GM12878 (cell line): ENCODE measurements around the gene CCDC177. TPM values are rescaled to one million over a fixed set of nuclear protein-coding genes. Genes with fewer than 3 reads are reported as not detected.

Experiments used
- ATAC-seq: fragments of 200-7000 bp; cut with Tn5 transposase; 3 replicates; pipeline ENCODE4 v1.9.1; 2020; ENCODE audit warnings: mild to moderate bottlenecking, moderate library complexity
- BruUV-seq: library from RNA; stranded (reverse); fragments of 400-500 nt; replicated peaks from 2 replicates; lab custom pipeline; 2021; lab: Mats Ljungman, UMichigan
- CTCF ChIA-PET: fragments of 300-600 bp; sonication (Branson Sonifier 250); formaldehyde crosslinking; extraction: SDS; loops from one replicate; lab custom pipeline; 2021; ENCODE audit warnings: inconsistent platforms; lab: Yijun Ruan, JAX
- POLR2A ChIA-PET: fragments of 350-600 bp; formaldehyde crosslinking; extraction: SDS; loops from one replicate; lab custom pipeline; 2021; ENCODE audit warnings: inconsistent platforms; lab: Charles Lee
- RAD21 ChIA-PET: fragments of 300-600 bp; sonication (Branson Sonifier 250); formaldehyde crosslinking; loops from one replicate; lab custom pipeline; 2023; ENCODE audit warnings: antibody characterized with exemption; ENCODE audit not compliant: unreplicated experiment; lab: Charles Lee
- SMC1A ChIA-PET: fragments of 300-600 bp; sonication (Branson Sonifier 250); formaldehyde crosslinking; loops from one replicate; lab custom pipeline; 2023; ENCODE audit not compliant: unreplicated experiment, uncharacterized antibody; lab: Charles Lee
- DNase-seq: peaks from one replicate; pipeline ENCODE4 v3.0.0-alpha.2; 2011; ENCODE audit warnings: low read depth, low spot score
- FAIRE-seq: peaks from 3 replicates; lab custom pipeline; 2011; peaks lifted over from hg19 to GRCh38; lab: Jason Lieb, UNC
- H2AFZ ChIP-seq: 2 replicates; pipeline ENCODE4 v1.6.0; 2011; ENCODE audit warnings: low read depth, low read length, control low read depth; ENCODE audit not compliant: control insufficient read depth
- H3K27ac ChIP-seq: 2 replicates; pipeline ENCODE4 v1.5.1; 2011; ENCODE audit warnings: control low read depth; ENCODE audit not compliant: control insufficient read depth, insufficient read depth
- H3K27me3 ChIP-seq, 2 experiments: replicated peaks in 1 of 2; 2 replicates each; pipeline versions ENCODE4 v1.6.0 to v1.6.1; 2011; ENCODE audit warnings: low read length in 1 of 2; ENCODE audit not compliant: control insufficient read depth in 2 of 2, insufficient read depth in 2 of 2
- H3K36me3 ChIP-seq, 2 experiments: 2 replicates each; pipeline ENCODE4 v1.5.1; 2011; ENCODE audit warnings: low read length in 1 of 2; ENCODE audit not compliant: control insufficient read depth in 2 of 2, insufficient read depth in 2 of 2
- H3K4me1 ChIP-seq: 2 replicates; pipeline ENCODE4 v1.6.1; 2011; ENCODE audit warnings: mild to moderate bottlenecking, low read length, moderate library complexity, mixed read lengths; ENCODE audit not compliant: control insufficient read depth, insufficient read depth
- H3K4me2 ChIP-seq: 2 replicates; pipeline ENCODE4 v1.6.0; 2011; ENCODE audit warnings: control low read depth; ENCODE audit not compliant: control insufficient read depth, insufficient read depth
- H3K4me3 ChIP-seq: fragments of 200-600 bp; sonication (generic); 2 replicates; pipeline ENCODE4 v1.5.1; 2016
- H3K79me2 ChIP-seq: 2 replicates; pipeline ENCODE4 v1.6.0; 2011; ENCODE audit warnings: low read length; ENCODE audit not compliant: control insufficient read depth, insufficient read depth
- H3K9ac ChIP-seq: 2 replicates; pipeline ENCODE4 v1.8.0; 2011; ENCODE audit warnings: low read length, control low read depth, mixed read lengths; ENCODE audit not compliant: control insufficient read depth, insufficient read depth
- H3K9me3 ChIP-seq: replicated peaks from 3 replicates; pipeline ENCODE4 v1.5.1; 2011; ENCODE audit warnings: mild to moderate bottlenecking, low read length; ENCODE audit not compliant: control insufficient read depth, insufficient read depth
- H4K20me1 ChIP-seq: 2 replicates; pipeline ENCODE4 v1.6.0; 2011; ENCODE audit not compliant: control insufficient read depth, insufficient read depth
- CREB1 ChIP-seq: IDR thresholded peaks from 2 replicates; pipeline ENCODE4 v1.6.1; 2012; ENCODE audit warnings: low read depth, mild to moderate bottlenecking, inconsistent platforms
- CREM ChIP-seq: IDR thresholded peaks from 2 replicates; pipeline ENCODE4 v1.6.1; 2014; ENCODE audit warnings: antibody characterized with exemption, low read depth
- CTCF ChIP-seq, 3 experiments: IDR thresholded peaks in 2 of 3; conservative IDR thresholded peaks in 1 of 3; 2 replicates each; pipeline ENCODE4 v1.5.1; 2011; ENCODE audit warnings: low read depth in 3 of 3, low read length in 3 of 3, mild to moderate bottlenecking in 3 of 3, control low read depth in 2 of 3, moderate library complexity in 2 of 3, inconsistent platforms in 1 of 3, mixed read lengths in 1 of 3; ENCODE audit not compliant: control insufficient read depth in 2 of 3, insufficient read depth in 1 of 3; ENCODE audit errors: extremely low read depth in 1 of 3
- IRF4 ChIP-seq: IDR thresholded peaks from 2 replicates; pipeline ENCODE4 v1.6.1; 2011; ENCODE audit warnings: low read depth, low read length
- MAX ChIP-seq: IDR thresholded peaks from 2 replicates; pipeline ENCODE4 v1.6.1; 2012; ENCODE audit warnings: low read depth, low read length, improper control_type of control experiment
- SIN3A ChIP-seq: IDR thresholded peaks from 2 replicates; pipeline ENCODE4 v1.6.1; 2012; ENCODE audit warnings: low read depth, low read length, improper control_type of control experiment
- SMAD5 ChIP-seq: IDR thresholded peaks from 2 replicates; pipeline ENCODE4 v1.6.1; 2016; ENCODE audit warnings: antibody characterized with exemption, low read depth
- SP1 ChIP-seq: IDR thresholded peaks from one replicate; pipeline ENCODE4 v1.6.1; 2011; ENCODE audit warnings: low read depth, low read length
- WGBS: methylation state at CpG from one replicate; pipeline ENCODE4 v1.1.6; 2016; ENCODE audit warnings: low lambda C conversion rate; ENCODE audit not compliant: insufficient replicate concordance, insufficient coverage; ENCODE audit errors: missing lambda C conversion rate; 5-methylcytosine and 5-hydroxymethylcytosine counted together
- in situ Hi-C: fragments of 300-500 bp; cut with MboI; formaldehyde crosslinking; loops from 9 replicates; pipeline ENCODE4 v1.14.3; 2018; ENCODE audit warnings: mixed read lengths
- intact Hi-C: fragments of 100-400 bp; cut with micrococcal nuclease; formaldehyde crosslinking; loops from one replicate; pipeline ENCODE4 v1.14.2; 2022; ENCODE audit not compliant: unreplicated experiment
- polyA plus RNA-seq, 11 experiments: library from polyadenylated mRNA; depleted of rRNA in 4 of 11; unstranded in 6 of 11; stranded (reverse) in 5 of 11; fragments of >200 nt; fragmentation: Nextera tagmentation in 4 of 11; fragmentation: Illumina TruSeq in 1 of 11; extraction: Ambion mirVana in 4 of 11; extraction: Trizol in 1 of 11; gene quantifications; 1 replicate in 1 of 11; 2 replicates in 10 of 11; pipeline versions ENCODE4 v1.2.1 to v1.2.3, GENCODE V29; 2011 to 2016; ENCODE audit warnings: inconsistent platforms in 2 of 11, missing spikeins in 2 of 11, low read depth in 1 of 11
- total RNA-seq, 4 experiments: library from RNA; depleted of rRNA in 3 of 4; stranded (reverse); fragments of >200 nt in 3 of 4; fragmentation: Illumina TruSeq in 1 of 4; extraction: Trizol in 1 of 4; gene quantifications; 2 replicates each; pipeline versions ENCODE4 v1.2.1 to v1.2.3, GENCODE V29; 2013 to 2021

CCDC177 gene
- total and polyA plus RNA-seq, 10 of the 15 experiments (the other 5 are each of a cell fraction or from before 2014, with no cell fraction given), result not detected

GRCh38 chr14:69532561-69533340 is 41.9 kb downstream of the CCDC177 start:
- CTCF ChIA-PET, result no interaction called here
- Histone ChIP-seq H3K9ac (no peak overlapping the region), H2AFZ (no peak overlapping the region), H3K27ac (no peak overlapping the region), H3K4me3 (no peak overlapping the region), H3K27me3 (peaks cover under 1 to 3% of the 10 kb centered on the region in 2 experiments), H3K4me2 (no peak overlapping the region), H3K9me3 (no peaks in the 10 kb centered on the region), H3K36me3 (no peaks in the 10 kb centered on the region), H4K20me1 (no peaks in the 10 kb centered on the region), H3K79me2 (no peaks in the 10 kb centered on the region), H3K4me1 (no peaks in the 10 kb centered on the region)
- in situ Hi-C loops, result no loop called here
- ATAC-seq (no peak), FAIRE-seq (no peak), DNase-seq (no peak)
- SMC1A ChIA-PET, result no interaction called here
- RAD21 ChIA-PET, result no interaction called here
- BruUV-seq, result no TSS peak
- 19% methylated on average over 3 of the region's 3 CpGs for WGBS
- intact Hi-C loops, result no loop called here
- no peak for TF ChIP-seq CREM
- TF ChIP-seq CREB1, result no peak
- no peak for TF ChIP-seq SP1
- TF ChIP-seq IRF4, result no peak
- no peak for TF ChIP-seq CTCF (IDR thresholded peaks at IDR 0.05 in 2 of 3, conservative IDR thresholded peaks at IDR 0.05 in 1 of 3; ENCODE audit: control insufficient read depth in 2 of 3, extremely low read depth in 1 of 3, insufficient read depth in 1 of 3, low read depth in 3 of 3, low read length in 3 of 3)
- no peak for TF ChIP-seq SMAD5
- TF ChIP-seq MAX, result no peak
- TF ChIP-seq SIN3A, result no peak
- POLR2A ChIA-PET, result no interaction called here
